Mucosa of rectum (tissue), 2 donors: ENCODE measurements around the gene DHRSX.

ENCODE experiments used
- H3K27ac ChIP-seq, 2 donors: one replicate each; pipeline ENCODE4 v1.7.0; 2013; ENCODE audit warnings: inconsistent platforms in 2 of 2, low read depth in 2 of 2, low read length in 2 of 2
- H3K27me3 ChIP-seq, 2 donors: one replicate each; pipeline ENCODE4 v1.7.0; 2013; ENCODE audit warnings: low read length in 2 of 2; ENCODE audit not compliant: control insufficient read depth in 2 of 2, insufficient read depth in 2 of 2
- H3K36me3 ChIP-seq, 2 donors: one replicate each; pipeline ENCODE4 v1.7.0; 2013; ENCODE audit warnings: low read length in 2 of 2; ENCODE audit not compliant: control insufficient read depth in 2 of 2, insufficient read depth in 2 of 2
- H3K4me1 ChIP-seq, 2 donors: one replicate each; pipeline ENCODE4 v1.7.0; 2013; ENCODE audit warnings: low read length in 2 of 2, mild to moderate bottlenecking in 1 of 2; ENCODE audit not compliant: control insufficient read depth in 2 of 2, insufficient read depth in 2 of 2
- H3K4me3 ChIP-seq, 2 donors: one replicate each; pipeline ENCODE4 v1.7.0; 2013; ENCODE audit warnings: low read length in 2 of 2
- H3K9ac ChIP-seq, 2 donors: one replicate each; pipeline ENCODE4 v1.7.0; 2013; ENCODE audit warnings: low read length in 2 of 2, low read depth in 1 of 2, mild to moderate bottlenecking in 1 of 2
- H3K9me3 ChIP-seq, 2 donors: one replicate each; pipeline ENCODE4 v1.7.0; 2013; ENCODE audit warnings: low read length in 2 of 2; ENCODE audit not compliant: control insufficient read depth in 2 of 2
- donor health status: healthy.
- donor health status: Normal muscosa, but diverticular disease.

DHRSX gene

DNA sequence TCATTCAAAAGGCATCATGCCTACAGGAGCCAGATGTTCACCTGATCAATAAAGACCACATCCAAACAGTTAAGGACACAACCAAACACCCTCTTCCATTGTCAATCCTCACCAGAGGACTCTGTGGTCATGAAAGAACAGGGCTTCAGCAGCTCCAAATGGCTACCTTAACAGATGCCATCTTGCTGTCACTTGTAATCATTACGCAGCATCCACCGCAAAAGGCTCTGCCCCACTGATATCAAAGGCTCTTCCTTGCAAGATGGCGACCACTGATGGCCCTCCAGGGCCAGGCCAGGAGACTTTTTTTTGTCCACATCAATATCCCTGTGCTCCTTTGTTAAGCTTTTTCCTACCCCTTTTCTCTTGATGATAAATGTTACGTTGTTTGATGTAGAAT is 157.4 kb downstream of the DHRSX start:
- H3K4me3 ChIP-seq = no peak overlapping the region
- H3K36me3 ChIP-seq = no peaks in the 10 kb centered on the region
- no peaks in the 10 kb centered on the region for H3K4me1 ChIP-seq
- H3K27ac ChIP-seq = no peak overlapping the region
- no peaks in the 10 kb centered on the region for H3K9me3 ChIP-seq
- no peaks in the 10 kb centered on the region for H3K27me3 ChIP-seq
- H3K9ac ChIP-seq = no peak overlapping the region

DNA sequence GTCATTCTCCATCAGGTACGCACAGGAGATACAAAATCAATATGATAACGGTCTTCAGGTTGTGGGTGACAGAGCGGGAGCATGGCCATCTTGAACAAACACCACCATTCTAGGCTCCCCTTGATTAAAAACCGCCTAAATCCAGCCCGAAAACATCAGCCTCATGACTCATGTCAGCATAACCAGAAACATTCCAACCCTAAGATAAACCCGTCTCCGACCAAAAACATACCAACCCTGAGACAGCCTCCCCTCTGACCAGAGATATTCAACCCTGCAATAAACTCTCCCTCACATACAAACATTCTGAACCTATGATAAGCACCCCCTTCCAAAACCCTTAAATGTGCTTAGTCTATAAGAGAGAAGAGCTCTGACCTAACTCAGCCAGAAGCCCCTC is 157.9 kb downstream of the DHRSX start:
- Histone ChIP-seq H3K27me3 (no peaks in the 10 kb centered on the region), H3K4me3 (no peak overlapping the region), H3K9me3 (no peaks in the 10 kb centered on the region), H3K9ac (no peak overlapping the region), H3K27ac (no peak overlapping the region), H3K36me3 (no peaks in the 10 kb centered on the region), H3K4me1 (no peaks in the 10 kb centered on the region)

DNA sequence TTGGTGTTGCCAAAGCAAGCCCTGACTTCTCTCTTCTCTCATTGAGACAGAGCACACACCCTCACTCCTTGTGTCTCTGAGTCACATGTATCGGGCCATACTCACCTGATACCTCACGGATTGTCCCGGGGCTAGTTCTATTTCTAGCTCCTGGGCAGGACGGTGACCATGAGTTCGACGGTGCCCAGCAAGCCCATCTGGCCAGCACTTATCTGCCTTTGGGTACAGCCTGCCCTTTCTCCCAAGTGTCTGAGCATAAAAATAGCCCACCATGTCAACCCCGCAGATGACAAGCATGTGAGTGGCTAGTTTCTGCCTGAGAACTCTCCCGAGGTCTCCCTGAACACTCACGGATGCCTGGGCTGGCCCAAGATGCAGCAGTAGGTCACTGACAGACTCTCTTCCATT is 158.5 kb downstream of the DHRSX start:
- Histone ChIP-seq H3K27me3 (no peaks in the 10 kb centered on the region), H3K27ac (no peak overlapping the region), H3K36me3 (no peaks in the 10 kb centered on the region), H3K9ac (no peak overlapping the region), H3K4me3 (no peak overlapping the region), H3K4me1 (no peaks in the 10 kb centered on the region), H3K9me3 (no peaks in the 10 kb centered on the region)

DNA sequence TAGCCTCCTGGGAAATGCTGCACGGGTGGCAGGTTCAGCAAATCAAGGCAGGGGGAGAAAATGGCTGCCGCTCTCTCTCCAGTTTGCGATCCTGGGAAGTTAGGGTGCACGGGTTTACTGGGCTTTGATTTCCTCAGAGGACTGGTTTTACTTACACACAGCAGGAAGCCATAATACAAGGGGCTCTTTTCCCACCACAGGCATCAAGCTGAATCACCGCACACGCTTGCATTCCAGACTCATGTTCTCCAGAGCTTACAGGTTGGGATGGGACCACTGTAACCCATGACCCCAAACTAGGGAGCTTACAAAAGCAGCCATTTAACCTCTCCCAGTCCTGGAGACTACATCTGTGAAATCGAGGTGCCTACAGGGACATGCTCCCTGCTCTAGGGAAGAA is 159.8 kb downstream of the DHRSX start:
- Histone ChIP-seq H3K9me3 (no peaks in the 10 kb centered on the region), H3K27ac (no peak overlapping the region), H3K9ac (no peak overlapping the region), H3K4me3 (no peak overlapping the region), H3K27me3 (no peaks in the 10 kb centered on the region), H3K4me1 (no peaks in the 10 kb centered on the region), H3K36me3 (no peaks in the 10 kb centered on the region)

DNA sequence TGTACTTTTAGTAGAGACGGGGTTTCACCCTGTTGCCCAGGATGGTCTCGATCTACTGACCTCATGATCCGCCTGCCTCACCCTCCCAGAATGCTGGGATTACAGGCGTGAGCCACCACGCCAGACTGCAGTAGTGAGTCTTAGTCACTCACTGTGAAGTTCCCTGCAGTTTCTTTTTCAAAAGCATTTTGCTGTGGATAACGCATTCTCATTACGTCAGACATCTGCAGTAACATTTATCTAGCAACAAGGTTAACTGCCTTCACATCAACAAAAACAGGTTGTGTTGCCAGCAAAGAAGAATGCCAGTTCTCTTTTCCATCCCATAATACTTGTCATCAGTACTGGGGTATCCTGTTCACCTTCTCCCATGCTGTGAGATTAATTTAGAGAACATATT is 164.6 kb downstream of the DHRSX start:
- Histone ChIP-seq H3K9ac (no peak overlapping the region), H3K4me3 (no peak overlapping the region), H3K9me3 (no peaks in the 10 kb centered on the region), H3K27ac (no peak overlapping the region), H3K36me3 (no peaks in the 10 kb centered on the region), H3K4me1 (no peaks in the 10 kb centered on the region), H3K27me3 (no peaks in the 10 kb centered on the region)

DNA sequence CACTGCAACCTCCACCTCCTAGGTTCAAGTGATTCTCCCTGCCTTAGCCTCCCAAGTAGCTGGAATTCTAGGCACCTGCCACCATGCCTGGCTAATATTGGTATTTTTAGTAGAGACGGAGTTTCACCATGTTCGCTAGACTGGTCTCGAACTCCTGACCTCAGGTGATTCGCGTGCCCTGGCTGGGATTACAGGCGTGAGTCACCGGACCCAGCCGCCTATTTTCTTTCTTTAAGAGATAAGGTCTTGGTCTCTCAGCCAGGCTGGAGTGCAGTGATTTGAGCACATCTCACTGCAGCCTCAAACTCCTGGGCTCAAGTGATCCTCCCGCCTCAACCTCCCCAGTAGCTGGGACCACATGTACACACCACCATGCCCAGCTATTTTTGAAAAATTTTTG is 166.5 kb downstream of the DHRSX start:
- Histone ChIP-seq H3K9me3 (no peaks in the 10 kb centered on the region), H3K4me1 (no peaks in the 10 kb centered on the region), H3K36me3 (no peaks in the 10 kb centered on the region), H3K9ac (no peak overlapping the region), H3K27me3 (no peaks in the 10 kb centered on the region), H3K27ac (no peak overlapping the region), H3K4me3 (no peak overlapping the region)

DNA sequence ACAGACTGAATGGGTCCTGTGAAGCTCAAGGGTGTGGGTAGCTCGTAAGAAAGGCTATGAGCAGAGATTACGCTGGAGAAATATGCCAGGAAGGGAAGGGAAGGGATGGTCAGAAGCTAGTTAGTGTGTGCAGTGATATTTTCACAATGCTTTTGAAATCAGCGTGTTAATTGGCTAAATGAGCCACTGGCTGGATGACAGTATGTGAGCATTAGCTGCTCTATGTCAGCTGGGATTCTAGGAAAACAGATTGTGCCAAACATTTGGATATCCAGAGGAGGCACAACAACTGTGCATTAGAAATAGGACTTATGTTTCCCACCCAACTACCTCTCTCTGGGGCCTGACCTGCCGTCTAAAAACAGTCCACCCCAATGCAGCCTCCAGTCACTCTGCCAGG is 168.5 kb downstream of the DHRSX start:
- Histone ChIP-seq H3K4me3 (no peak overlapping the region), H3K4me1 (no peaks in the 10 kb centered on the region), H3K9ac (no peak overlapping the region), H3K27ac (no peak overlapping the region), H3K27me3 (no peaks in the 10 kb centered on the region), H3K9me3 (no peaks in the 10 kb centered on the region), H3K36me3 (no peaks in the 10 kb centered on the region)

DNA sequence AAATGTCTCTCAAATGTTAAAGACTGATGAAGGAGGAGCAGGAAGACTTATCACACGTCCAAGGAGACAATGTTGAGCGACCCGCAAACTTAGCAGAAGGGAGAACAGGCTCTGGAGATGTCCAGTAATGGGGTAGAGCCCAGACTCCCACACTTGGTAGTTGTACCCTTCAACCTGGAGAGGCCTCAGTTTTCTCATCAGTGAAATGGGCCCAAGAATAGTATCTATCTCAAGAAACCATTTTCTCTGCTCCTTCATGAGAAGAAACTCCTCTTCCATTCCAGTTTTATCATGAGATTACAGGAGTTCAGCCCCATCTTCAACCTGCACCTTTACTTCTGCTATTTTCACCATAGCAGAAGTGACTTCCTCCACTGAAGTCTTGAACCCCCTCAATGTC is 169.9 kb downstream of the DHRSX start:
- no peaks in the 10 kb centered on the region for H3K4me1 ChIP-seq
- H3K9ac ChIP-seq = no peak overlapping the region
- H3K27me3 ChIP-seq = no peaks in the 10 kb centered on the region
- no peaks in the 10 kb centered on the region for H3K36me3 ChIP-seq
- H3K9me3 ChIP-seq = no peaks in the 10 kb centered on the region
- H3K27ac ChIP-seq = no peak overlapping the region
- no peak overlapping the region for H3K4me3 ChIP-seq

DNA sequence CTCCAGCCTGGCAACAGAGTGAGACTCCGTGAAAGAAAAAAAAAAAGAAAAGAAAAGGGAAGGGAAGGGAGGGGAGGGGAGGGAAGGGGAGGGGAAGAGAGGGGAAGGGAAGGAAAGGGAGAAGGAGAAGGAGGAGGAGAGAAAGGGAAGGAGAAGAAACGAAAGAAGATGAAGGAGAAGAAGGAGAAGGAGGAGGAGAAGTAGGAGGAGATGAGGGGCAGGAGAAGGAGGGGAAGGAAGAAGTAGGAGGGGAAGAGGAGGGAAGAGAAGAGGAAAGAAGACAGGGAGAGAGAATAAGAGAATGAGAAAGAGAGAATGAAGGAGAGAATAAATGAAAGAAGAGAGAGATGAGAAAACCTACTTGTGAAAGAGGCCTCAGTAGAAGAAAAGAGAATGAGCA is 170.3 kb downstream of the DHRSX start:
- H3K36me3 ChIP-seq = no peaks in the 10 kb centered on the region
- H3K27me3 ChIP-seq = no peaks in the 10 kb centered on the region
- no peak overlapping the region for H3K9ac ChIP-seq
- H3K4me3 ChIP-seq = no peak overlapping the region
- no peaks in the 10 kb centered on the region for H3K4me1 ChIP-seq
- H3K9me3 ChIP-seq = no peaks in the 10 kb centered on the region
- H3K27ac ChIP-seq = no peak overlapping the region

DNA sequence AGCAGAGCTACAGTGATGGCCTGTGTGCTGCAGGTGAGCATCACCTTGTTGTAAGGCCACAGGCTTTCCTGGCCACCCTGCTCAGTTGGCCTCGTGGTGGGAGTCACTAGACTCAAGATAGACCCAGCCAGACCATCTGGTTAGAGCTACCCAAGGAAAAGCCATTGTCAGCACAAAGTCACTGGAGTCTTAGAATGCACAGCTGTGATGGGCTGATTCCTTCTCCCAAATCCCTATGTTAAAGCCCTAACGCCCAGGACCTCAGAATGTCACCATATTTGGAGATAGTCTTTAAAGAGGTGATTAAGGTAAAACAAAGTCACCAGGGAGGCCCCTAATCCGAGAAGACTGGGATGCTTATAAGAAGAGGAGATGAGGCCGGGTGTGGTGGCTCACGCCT is 173.4 kb downstream of the DHRSX start:
- H3K36me3 ChIP-seq = no peaks in the 10 kb centered on the region
- no peak overlapping the region for H3K9ac ChIP-seq
- H3K4me1 ChIP-seq = no peaks in the 10 kb centered on the region
- no peak overlapping the region for H3K27ac ChIP-seq
- H3K27me3 ChIP-seq = no peaks in the 10 kb centered on the region
- no peak overlapping the region for H3K4me3 ChIP-seq
- no peaks in the 10 kb centered on the region for H3K9me3 ChIP-seq

DNA sequence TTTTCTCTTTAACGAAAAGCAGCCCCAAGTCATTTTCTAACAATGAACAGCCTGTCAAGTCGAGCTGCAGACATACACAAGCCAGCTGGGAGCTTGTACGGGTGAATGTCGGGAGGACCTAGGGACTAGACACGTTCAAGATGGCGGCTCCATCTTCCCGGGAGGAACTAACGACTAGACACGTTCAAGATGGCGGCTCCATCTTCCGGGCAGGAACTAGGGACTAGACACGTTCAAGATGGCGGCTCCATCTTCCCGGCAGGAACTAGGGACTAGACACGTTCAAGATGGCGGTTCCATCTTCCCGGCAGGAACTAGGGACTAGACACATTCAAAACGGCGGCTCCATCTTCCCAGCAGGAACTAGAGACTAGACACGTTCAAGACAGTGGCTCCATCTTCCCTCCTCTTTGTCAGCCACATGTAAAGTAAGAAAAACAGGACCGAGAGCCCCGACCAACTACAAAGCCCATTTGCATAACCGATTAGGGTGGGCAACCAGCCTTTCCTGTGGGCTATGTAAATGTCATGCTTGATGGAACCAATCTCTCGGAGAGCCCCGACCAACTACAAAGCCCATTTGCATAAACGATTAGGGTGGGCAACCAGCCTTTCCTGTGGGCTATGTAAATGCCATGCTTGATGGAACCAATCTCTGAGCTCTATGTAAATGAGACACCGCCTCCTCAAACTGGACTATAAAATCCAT is 175.5 kb downstream of the DHRSX start:
- Histone ChIP-seq H3K27ac (peak overlapping the region; percentile 10 to 43), H3K4me3 (peak overlapping the region; percentile 64 to 66), H3K27me3 (no peaks in the 10 kb centered on the region), H3K36me3 (no peaks in the 10 kb centered on the region), H3K9ac (peak overlapping the region in 1 of 2 donors; percentile 21), H3K9me3 (no peaks in the 10 kb centered on the region), H3K4me1 (no peaks in the 10 kb centered on the region)
